HG03060 (cell line): ENCODE measurements around the gene DIRAS1.

ENCODE experiments used
- ATAC-seq: cut with Tn5 transposase; IDR thresholded peaks from one replicate; pipeline ENCODE4 v1.9.1; 2021; ENCODE audit warnings: low read depth, moderate number of reproducible peaks; ENCODE audit not compliant: unreplicated experiment

Gene DIRAS1

DNA sequence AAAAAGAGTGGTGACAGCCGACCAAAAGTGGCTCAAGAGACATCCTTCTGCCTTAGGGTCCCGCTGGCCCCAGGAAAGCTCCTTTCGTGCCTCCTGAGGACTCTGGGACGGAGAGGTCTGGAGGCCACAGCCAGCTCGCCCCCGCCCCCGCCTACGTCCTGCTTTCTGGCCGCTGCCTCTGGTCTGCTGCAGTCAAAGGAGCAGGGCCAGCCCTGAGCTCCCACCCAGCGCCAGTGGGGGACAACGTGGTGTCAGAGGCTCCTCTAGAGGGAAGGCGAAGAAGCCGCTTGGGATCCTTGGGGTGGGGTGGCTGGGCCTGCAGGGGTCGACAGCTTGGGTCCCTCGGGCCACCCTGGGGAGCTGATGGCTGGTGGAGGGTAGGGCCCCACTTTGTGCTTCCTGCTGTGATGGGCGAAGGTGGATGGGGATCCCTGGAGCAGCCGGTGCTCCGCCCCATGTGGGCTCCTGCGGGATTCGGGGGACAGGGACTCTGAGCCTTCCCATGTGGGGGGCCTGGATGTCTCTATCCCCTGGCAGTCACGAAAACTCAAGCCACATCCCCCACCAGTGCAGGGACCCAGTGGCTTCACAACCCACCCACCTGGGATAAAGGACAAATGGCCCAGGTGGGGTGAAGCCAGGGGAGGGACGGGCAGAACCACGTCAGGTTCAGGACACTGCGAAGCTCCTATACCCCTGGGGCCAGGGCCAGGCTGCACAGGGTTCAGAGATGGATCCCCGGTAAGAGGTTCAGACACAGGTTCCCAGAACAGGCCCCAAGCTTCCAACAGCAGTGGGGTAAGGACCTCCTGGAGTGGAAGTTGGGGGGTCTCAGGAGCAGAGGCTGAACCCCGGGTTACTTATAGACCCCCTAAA, 9.0 kb upstream of the DIRAS1 start:
- no peak for ATAC-seq

GRCh38 chr19:2728783-2729387, 7.7 kb upstream of the DIRAS1 start:
- ATAC-seq = no peak

DNA sequence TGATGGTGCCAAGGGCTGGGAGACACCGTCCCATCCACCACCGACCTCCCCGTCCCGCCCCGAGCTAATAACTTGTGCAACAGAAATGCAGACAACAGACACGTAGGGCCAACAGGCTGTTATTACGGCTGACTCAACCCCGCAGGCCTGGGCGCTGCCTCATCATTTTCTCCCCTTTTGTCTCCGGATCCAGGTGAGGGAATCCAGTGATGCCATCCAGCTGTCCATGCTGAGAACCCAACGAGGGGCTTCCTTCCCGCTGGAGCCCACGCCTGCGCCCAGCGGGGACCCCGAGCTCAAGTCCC, 6.4 kb upstream of the DIRAS1 start:
- no peak for ATAC-seq

DNA sequence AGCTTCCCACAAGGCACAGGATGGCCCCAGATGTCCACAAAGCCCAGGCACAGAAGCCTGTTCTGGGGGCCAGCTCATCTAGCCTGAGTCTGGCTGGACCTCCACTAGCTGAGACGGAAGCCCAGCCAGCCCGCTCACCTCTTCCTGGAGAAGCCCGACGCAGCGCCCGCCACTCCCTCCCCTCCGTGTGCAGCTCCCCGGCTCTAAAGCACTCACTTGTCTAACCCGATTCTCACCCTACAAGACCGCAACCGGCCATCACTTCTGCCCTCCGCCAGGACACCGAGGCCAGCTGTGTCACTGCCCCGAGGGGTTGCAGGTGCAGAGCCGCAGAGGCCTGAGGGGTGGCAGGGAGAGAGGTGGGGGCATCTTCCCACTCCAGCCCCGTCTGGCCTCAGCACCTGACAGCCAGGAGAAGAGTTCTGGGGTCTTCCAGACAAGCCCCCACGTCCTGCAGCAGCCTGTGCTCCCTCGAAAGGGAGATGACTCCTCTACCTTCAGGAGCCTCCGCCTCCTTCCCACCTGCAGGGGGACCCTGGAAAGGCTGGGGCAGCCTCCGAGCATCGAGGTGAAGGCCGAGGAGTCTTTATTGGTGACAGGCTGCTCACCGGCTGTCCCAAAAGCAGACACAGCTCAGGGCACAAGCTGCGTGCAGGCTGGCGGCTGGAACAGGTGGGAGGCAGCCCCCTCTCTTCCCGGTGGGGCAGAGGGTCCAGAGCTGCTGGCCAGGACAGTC, 5.9 kb upstream of the DIRAS1 start:
- ATAC-seq = no peak

GRCh38 chr19:2726160-2726855, 5.1 kb upstream of the DIRAS1 start:
- ATAC-seq = no peak

DNA sequence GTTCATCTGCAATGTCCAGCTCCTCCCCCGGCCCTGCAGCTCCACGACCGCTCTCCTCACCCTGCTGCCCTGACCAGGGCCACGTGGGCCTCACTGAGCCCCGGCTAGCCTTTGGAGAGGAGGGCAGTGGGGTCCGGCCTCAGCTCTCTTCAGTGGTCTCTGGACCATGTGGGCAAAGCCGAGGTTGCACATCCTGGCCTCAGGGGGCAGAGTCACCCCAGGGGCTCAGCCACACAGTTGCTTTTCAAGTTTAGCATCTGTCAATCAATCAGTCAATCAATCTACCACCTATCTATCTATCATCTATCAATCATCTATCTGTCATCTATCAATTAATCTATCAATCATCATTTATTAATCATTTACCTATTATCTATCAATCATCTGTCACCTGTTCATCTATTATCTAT, 3.0 kb upstream of the DIRAS1 start:
- no peak for ATAC-seq

- ATAC-seq = no peak
Measured at GRCh38 chr19:2723747-2724146, 2.6 kb upstream of the DIRAS1 start.

DNA sequence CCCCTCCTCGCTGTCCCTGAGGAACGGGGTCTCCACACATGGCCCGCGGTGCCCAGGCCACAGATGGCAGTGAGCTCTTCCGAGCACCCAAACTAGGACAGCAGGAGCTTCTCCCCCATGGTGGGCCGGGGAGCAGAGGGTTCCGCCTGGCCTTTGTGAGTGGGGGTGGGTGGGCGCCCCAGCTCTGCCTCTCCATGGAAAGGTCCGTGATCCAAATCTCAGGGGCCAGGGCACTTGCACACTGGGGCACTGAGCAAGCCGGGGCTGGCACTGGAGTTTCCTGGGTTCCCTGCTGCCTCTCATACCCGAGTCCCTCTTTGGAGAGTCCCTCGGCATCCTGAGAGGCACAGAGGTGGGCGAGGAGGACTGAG, 2.2 kb upstream of the DIRAS1 start:
- ATAC-seq = no peak

GRCh38 chr19:2722541-2723344, 1.6 kb upstream of the DIRAS1 start:
- no peak for ATAC-seq

DNA sequence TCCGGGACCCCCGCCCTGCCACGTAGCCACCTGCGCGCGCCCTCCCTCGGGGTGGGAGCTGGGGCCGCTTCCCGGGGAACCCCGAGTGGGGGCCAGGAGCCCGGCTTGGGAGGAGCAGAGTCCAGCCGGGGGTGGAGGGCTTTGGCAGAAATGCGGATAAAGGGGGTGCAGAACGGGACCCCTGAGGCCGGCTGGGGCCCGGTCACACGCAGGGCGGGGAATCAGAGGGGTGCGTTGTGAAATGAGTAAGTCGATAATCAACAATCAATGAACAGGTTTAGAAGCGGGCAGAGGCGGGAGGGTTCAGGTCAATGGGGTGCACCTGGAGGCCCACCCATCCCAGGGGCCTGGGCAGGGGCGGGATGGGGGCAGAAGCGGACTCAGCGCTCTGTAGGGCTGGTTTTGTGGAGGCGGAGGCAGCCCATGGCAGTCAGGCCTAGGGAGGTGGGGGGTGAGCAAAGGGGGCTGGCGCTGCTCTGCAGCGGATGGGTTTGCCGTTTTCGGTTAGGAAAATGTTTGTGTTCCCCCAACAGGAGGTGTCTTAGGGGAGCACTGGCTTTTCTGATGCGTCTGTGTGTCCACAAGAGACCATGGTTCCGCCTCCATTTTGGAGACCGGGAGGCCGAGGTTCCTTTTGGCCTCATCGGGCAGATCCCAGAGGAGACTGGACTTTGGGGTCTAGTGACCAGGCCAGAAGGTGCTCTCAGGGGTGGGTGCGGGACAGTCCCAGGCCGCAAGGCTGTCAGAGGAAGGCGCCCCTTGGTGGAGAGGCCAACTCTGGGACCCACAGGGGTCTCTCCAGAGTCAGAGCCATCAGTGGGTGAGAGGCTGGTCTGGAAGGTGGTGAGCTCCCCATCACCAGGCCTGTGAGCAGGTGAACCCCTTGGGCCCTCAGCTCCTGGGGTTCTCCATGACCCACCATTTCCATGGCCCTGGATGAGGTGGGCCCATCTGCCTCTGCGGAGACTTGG, 683 bp upstream of the DIRAS1 start:
- ATAC-seq = no peak

DNA sequence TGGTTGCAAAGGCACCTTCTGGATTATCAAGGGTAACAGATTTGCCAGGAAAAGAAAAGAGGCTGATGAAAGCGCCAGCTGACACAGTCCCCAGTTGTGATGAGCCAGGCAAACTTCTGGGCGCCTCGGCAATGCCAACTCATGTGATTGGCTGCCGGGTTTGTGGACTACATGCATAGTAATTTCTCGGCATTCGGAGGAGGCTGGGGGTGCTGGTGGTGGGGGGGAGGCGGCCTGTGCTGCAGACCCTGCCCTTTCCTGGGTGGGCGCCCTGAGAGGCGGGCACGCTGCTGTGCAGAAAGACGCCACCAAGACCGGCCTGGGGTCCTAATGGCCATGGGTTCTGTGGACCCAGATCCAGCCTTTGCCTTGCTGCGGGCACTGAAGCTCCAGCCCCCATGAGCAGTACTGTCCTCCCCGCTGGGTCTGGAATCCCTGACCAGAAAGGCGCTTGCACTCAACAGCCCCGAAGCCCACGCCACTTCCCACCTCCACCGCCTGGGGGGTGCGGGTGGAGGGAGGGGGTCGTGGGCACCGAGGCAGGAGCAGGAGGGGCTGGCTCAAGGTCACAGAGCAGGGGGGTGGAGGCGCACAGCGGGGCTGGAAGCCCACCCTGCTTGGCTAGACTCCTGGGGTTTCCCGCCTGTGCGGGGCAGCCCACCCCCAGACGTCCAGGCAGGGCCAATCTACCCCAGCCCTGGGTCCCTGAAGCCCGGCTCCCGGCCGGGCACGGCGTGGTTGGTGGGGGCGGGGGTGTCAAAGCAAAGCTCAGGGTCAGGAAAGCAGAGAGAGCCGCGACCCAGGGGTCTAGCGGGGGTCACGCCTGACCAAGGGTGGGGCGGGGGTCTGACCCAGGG, 1.0 kb downstream of the DIRAS1 start:
- ATAC-seq = no peak

DNA sequence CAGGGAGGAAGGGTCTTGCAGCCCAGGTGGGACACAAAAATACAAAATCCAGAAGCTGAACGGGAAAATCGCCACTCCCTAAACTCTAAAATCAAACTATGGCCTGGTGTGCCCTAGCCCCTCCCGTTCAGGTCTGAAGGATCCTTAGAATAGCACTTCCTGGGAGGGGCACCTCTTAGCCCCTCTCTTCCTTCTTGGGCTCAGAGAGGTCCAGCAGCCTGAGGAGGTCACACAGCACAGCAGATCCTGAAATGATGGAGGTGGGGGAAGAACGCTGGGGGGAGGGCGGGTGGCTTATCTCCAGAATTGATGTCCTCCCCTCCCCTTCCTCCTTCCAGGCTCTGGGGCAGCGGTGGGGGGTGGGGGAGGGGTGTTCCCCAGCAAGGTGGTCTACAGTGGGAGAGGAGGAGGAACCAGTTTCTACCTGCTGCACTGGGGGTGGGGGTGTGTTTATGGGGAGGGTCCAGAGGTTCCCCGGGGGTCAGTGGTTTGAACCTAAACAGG, 1.9 kb downstream of the DIRAS1 start:
- ATAC-seq = no peak

- no peak for ATAC-seq
Measured at GRCh38 chr19:2717638-2718541, 3.3 kb downstream of the DIRAS1 start.

DNA sequence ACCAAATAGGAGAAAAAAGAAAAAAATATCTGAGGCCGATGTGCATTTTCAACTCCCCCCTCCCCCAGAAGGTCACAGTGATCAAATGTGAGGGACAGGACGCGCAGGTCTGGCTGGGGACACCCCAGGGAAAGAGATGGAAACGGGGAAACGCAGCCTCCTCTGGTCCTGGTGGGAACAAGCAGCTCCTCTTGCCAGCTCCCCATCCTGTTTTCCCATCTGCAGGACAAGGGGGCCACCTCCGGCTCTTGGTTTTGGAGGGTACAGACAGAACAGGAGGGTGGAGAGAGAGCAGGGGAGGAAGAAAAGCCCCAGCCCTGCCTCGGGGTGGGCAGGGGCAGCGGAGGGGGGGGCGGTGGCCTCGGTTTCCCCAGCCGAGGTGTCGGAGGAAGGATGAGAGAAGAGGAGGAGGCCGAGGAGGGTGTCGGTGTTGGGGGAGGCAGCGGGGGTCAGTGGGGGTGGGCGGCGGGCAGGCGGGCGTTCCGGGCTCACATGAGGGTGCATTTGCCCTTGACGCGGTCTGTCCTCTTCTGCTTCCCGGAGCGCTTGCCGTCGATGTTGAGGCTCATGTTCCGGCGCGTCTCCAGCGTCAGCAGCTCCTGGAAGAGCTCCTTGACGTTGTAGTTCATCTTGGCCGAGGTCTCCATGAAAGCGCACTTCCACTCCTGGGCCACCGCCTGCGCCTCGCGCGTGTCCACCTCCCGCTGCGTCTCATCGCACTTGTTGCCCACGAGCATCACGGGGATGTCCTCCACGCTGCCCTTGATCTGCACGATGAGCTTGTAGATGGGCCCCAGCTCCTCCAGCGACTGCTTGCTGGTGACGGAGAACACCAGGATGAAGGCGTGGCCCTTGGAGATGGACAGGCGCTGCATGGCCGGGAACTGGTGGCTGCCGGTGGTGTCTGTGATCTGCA, 4.2 kb downstream of the DIRAS1 start:
- no peak for ATAC-seq

GRCh38 chr19:2716275-2716650, 4.9 kb downstream of the DIRAS1 start:
- ATAC-seq = no peak
